HG03520 (cell line): ENCODE data around the gene N4BP3.

ENCODE experiments used
- ATAC-seq: cut with Tn5 transposase; IDR thresholded peaks from one replicate; pipeline ENCODE4 v1.9.1; 2021; ENCODE audit warnings: mild to moderate bottlenecking, moderate library complexity; ENCODE audit not compliant: unreplicated experiment

Gene N4BP3

GRCh38 chr5:178094345-178094744 lies 19.0 kb upstream of the N4BP3 start:
- ATAC-seq, result no peak

- ATAC-seq, result no peak
These were observed 14.6 kb upstream of the N4BP3 start for GRCh38 chr5:178098685-178099084.

- no peak for ATAC-seq
These were observed 9.7 kb upstream of the N4BP3 start for GRCh38 chr5:178103612-178104011.

DNA sequence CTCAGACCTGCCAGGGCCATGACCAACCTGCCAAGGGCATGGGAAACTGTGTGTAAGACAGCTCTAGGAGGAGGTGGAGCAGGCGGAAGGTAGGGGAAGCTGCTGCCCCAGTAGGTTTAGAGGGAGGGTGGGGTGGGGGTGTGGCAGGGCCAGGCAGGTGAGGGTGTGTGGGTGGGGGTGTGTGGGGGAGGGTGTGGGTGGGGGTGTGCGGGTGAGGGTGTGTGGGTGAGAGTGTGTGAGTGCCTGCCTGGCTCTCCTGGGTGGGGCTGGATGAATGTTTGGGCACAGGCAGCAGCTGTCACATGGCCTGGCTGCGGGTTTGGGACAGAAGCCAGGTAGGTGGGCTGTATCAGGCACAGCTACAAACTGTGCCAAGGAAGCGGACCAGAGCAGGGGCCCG lies 8.8 kb upstream of the N4BP3 start:
- no peak for ATAC-seq

DNA sequence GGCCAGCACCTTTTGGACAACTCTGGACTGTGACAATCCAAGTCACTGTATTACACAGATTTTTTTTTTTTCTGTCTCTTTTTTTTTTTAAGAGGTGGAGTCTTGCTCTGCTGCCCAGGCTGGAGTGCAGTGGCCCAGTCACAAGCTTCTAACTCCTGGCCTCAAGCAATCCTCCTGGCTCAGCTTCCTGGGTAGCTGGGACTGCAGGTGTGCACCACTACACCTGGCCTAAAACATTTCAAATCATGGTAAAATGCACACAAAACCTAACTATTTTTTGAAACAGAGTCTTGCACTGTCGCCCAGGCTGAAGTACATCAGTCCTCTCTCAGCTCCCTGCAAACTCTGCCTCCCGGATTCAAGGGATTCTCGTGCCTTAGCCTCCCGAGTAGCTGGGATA lies 7.2 kb upstream of the N4BP3 start:
- ATAC-seq, result no peak

- no peak for ATAC-seq
These were observed 6.6 kb upstream of the N4BP3 start for GRCh38 chr5:178106556-178107239.

- ATAC-seq, result no peak
These were observed 5.5 kb upstream of the N4BP3 start for GRCh38 chr5:178107756-178108310.

DNA sequence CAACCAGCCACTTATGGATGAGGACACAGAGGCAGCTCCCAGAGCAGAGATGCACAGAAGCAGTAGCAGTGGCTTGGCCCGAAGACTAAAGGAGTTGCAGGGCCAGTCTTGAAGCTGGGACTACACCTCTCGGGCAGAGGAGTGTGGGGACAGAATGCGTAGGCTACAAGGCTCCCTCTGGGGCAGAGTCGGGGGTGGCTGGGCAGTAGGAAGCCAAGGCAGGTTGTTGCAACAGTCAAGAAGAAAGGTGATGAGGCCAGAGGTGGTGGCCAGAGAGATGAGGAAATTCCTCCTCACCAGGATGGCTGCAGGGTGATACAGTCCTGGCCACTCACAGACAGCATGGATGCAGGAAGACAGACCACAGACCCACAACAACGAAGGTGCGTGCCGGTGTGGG lies 4.9 kb upstream of the N4BP3 start:
- no peak for ATAC-seq

GRCh38 chr5:178108966-178109365 lies 4.4 kb upstream of the N4BP3 start:
- no peak for ATAC-seq

- ATAC-seq, result no peak
These were observed 2.8 kb upstream of the N4BP3 start for GRCh38 chr5:178110511-178110910.

- no peak for ATAC-seq
These were observed 1.4 kb upstream of the N4BP3 start for GRCh38 chr5:178111925-178112324.

DNA sequence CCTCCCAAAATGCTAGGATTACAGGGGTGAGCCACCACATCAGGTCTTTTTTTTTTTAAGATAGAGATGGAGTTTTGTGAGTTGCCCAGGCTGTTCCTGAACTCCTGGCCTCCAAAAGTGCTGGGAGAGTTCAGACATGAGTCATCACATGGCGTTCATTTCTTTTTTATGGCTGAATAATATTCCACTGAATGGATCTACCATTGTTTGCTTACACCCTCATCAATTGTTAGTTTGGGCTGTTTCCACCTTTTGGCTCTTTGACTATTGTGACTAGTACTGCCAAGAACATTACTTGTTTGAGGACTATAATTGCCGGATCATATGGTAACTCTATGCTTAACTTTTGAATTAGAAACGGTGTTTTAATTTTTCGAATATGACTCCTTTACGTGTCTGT lies 787 bp upstream of the N4BP3 start:
- no peak for ATAC-seq

DNA sequence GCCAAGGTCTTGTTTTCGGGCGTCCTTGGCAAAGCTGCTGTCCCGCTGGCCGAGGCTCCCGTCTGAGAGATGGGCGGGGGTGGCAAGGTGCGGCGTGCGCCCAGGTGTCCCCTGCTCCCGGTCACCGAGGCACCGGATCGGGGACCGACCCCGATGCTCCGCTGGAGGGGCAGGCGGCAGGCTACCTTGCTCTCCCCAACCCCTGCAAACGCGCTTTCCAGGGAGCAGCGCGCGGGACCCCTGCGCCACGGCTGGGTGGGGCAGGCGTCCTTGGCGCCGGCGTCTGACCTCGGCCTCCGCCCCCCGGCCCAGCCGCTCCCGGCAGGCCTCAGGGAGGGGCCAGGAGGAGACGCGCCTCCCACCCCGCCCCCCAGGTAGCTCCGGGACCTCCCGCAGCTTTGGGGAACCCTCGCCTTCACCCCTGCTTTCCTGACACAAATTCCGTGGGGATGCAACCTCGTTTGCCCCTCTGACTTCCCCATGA lies 551 bp downstream of the N4BP3 start:
- no peak for ATAC-seq

GRCh38 chr5:178114325-178115135 lies 1.2 kb downstream of the N4BP3 start:
- ATAC-seq, result no peak

GRCh38 chr5:178115136-178115813 lies 1.9 kb downstream of the N4BP3 start:
- ATAC-seq, result no peak

- ATAC-seq, result no peak
These were observed 2.4 kb downstream of the N4BP3 start for GRCh38 chr5:178115814-178116142.

DNA sequence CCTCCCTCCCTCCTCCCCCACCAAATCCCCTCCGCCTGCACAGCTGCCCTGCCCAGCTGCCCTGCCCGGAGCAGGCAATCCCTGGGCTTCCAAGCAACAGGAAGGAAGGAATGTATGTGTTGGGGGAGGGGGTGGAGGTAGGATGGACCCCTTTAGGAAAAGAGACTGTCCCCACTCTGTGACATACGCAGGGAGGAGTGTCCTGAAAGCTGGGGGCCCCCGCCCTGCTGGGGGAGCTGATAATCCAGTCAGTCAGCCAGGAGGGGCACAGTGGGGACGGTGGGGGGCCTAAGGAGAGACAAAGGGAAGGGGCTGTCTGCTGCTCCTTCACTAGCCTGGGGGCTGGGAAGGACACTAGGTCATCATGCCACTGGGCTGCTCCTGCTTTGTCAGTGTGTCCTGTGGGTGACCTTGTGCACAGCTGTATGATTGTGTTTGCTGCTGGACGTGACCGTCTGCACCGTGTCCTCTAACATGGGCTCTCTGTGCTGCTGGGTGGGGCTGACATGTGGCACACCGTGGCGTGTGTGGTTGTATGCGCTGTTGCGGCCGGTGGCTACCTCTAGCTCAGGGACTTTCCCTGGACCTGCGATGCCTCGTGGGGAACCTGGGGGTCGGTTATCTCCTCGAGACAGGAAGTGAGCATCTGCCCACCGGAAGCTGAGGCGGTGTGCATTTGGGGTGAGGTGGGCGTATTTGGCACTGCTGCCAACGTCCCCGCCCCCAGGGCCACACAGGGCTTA lies 3.0 kb downstream of the N4BP3 start:
- ATAC-seq, result no peak

DNA sequence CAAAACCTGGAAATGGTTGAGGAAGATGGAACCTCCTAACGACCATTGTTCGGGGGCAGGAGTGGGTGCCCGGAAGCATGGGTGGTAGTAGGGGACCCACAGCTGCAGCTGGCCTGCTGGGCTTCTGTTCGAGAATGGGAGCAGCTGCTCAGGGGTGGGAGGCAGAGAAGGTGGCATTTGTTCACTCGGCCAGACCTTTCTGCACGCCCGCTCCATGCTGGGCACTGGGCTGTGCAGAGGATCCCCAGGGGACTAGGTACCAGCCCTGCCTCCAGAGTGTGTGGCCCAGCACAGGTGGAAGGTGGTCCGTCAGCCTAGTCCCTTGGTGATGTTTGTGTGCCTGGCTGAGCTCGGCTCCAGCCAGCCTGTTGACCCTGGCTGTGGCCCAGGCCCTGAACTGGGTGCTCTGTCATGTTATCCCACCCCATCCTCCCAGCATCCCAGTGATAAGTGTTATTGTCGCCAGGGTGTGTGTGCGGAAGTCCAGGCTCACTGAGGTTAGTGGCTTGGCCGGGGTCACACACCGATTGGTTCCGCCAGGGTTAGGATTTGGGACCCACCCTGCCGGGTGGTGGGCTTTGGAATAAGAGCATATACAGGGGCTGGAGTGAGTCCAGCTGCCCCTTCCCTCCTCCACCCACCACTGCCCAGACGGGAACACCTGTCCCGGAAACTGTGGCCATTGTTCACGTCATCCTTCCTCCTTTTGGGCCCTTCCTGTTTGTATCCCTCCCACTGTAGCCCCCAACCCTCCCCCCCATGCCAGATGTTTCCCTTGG lies 4.8 kb downstream of the N4BP3 start:
- ATAC-seq, result no peak

DNA sequence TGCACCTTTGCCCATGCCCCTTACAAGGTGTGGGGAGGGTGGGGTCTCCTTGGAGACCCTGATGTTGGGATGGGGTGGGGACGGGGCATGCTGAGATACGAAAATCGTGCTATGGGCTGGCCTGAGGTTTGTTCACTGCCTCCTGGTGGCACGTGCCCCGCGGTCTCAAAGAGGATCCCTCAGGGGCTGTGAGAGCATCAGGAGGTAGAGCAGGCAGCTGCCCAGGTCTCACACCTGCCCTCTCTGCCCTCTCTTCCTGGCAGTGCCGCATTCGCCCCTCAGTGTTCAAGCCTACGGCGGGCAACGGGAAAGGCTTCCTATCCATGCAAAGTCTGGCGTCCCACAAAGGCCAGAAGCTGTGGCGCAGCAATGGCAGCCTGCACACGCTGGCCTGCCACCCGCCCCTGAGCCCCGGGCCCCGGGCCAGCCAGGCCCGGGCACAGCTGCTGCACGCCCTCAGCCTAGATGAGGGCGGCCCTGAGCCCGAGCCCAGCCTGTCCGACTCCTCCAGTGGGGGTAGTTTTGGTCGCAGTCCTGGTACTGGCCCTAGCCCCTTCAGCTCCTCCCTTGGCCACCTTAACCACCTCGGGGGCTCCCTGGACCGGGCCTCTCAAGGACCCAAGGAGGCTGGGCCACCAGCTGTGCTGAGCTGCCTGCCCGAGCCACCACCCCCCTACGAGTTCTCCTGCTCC lies 6.7 kb downstream of the N4BP3 start:
- no peak for ATAC-seq
